GM10266 (cell line): Measurements from ENCODE around the gene MED9.

Experiments used
- DNase-seq: peaks from one replicate; pipeline ENCODE4 v3.0.0; 2012; ENCODE audit errors: extremely low spot score
- TF ChIP-seq, protein P1 (sequence below): IDR thresholded peaks from 2 replicates; pipeline ENCODE4 v1.5.1; 2012; ENCODE audit warnings: mild to moderate bottlenecking, low read depth; ENCODE audit not compliant: control insufficient read depth, insufficient read depth; ENCODE audit errors: missing control alignments

The MED9 gene

DNA sequence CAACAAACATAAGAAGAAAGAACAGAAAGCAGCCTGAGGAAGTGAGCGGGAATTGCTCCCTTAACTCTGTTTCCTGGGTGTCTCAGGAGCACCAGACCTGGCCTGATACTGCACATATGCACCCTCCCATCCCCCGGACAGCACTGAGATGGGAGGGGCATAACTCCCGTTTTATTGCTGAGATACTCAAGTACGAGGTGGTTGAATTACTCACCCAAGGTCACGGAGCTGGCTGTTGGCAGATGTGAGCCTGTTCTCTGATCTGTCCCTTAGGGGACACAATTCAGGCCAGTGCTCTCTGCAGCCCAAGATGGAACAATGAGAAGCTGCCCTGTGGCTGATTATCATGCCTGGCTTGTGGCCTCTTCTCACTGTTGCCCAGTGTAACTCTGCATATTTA lies 9.1 kb upstream of the MED9 start:
- no peak for DNase-seq
- TF ChIP-seq, protein P1, sequence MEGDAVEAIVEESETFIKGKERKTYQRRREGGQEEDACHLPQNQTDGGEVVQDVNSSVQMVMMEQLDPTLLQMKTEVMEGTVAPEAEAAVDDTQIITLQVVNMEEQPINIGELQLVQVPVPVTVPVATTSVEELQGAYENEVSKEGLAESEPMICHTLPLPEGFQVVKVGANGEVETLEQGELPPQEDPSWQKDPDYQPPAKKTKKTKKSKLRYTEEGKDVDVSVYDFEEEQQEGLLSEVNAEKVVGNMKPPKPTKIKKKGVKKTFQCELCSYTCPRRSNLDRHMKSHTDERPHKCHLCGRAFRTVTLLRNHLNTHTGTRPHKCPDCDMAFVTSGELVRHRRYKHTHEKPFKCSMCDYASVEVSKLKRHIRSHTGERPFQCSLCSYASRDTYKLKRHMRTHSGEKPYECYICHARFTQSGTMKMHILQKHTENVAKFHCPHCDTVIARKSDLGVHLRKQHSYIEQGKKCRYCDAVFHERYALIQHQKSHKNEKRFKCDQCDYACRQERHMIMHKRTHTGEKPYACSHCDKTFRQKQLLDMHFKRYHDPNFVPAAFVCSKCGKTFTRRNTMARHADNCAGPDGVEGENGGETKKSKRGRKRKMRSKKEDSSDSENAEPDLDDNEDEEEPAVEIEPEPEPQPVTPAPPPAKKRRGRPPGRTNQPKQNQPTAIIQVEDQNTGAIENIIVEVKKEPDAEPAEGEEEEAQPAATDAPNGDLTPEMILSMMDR = no peak

DNA sequence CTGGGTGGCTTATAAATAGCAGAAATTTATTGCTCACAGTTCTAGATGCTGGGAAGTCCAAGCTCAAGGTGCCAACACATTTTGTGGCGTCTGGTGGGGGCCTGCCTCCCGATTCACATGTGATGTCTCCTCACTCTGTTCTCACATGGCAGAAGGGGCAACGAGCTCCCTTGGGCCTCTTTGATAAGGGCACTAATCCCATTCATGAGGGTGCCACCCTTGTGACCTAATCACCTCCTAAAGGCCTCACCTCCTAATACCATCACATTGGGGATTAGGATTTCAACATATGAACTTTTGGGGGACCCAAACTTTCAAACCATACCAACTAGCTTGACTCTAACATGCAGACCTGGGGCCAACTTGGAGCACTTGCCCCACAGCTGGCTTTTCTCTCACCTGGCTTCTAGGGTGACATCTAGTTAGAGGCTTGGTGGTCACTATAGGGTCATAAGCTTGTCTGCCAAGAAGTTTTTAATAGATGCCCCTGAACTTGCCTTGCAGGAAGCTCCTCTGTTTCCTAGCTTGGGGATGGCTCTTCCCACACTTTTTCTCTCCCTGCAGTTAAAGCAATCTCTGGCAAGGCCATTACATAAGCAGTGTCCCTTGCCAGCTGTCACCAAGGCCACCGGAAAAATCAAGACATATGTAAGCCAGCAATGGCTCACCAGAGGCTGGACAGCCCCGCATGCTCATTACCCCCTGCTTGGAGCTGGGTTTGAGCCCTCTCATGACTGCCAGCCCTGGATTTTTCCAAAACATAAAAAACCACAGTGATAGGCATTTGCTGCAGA lies 8.4 kb upstream of the MED9 start:
- TF ChIP-seq, protein P1 = no peak
- no peak for DNase-seq

DNA sequence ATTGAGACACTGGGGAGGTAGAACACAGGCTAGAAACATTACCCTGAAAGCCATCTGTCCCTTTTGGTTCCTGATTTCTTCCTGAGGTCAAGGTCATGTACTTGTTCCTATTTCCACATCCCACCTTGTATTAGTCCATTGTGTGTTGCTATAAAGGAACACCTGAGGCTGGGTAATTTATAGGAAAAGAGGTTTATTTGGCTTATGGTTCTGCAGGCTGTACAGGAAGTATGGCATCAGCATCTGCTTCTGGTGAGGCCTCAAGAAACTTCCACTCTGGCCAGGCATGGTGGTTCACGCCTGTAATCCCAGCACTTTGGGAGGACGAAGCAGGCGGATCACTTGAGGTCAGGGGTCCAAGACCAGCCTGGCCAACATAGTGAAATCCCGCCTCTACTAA lies 7.4 kb upstream of the MED9 start:
- no peak for DNase-seq
- TF ChIP-seq, protein P1 = no peak

DNA sequence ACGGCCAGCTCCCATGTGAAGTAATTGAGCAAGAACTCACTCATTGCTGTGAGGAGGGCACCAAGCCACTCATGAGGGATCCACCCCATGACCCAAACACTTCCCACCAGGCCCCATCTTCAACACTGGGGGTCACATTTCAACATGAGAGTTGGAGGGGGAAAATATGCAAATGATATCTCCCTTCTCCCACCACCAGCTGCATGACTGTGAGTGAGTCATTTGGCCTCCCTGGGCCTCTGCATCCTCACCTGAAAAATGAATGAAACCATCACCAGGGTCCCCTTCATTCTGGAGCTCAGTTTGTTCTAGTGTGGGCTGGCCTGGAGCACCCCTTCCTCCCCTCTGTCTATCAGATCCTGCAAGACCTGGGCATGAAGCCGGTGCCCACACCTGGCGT lies 6.8 kb upstream of the MED9 start:
- TF ChIP-seq, protein P1 = no peak
- no peak for DNase-seq

DNA sequence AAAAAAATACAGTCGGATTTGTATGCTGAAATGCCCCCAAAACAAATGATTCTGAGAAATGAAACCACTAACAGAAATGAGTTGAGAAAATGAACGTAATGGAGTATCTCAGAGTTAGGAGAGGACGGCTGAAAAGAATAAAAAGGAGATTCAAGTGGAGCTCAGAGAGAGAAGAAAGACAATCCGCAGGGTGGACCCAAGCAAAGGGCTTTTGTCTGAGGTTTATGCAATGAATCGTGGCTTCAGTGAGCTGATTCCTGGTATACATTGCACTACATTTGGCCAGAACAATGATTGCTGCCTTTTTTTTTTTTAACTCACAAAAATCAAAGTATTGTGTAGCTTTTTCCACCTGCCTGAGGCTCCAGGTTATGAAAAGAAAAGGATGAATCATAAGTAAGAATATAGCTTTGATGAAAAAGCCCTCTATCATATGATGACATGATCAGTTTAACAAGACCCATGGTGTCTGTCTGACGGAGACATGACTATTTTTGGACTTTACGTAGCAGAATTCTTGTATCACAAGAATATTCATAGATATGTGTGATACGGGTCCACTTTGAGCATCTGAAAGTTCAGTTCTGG lies 4.4 kb upstream of the MED9 start:
- no peak for DNase-seq
- TF ChIP-seq, protein P1 = no peak

DNA sequence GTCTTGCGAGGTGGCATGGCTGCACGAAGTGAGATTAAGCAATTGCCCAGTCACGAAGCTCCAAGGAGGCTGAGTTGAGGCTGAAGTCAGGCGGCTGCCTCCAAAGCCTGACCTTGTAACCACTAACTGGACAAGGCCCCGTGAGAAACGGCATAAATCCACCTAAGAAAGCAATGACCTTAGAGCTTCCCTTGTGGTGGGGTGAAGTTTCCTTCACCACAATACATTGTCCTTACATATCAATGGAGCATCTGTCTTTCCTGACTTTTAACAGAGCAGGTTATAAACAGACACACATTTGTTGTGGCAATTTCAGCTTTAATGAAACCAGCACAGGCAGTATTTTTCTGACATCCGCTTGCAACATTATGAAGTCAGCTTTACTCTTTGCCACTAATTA lies 2.5 kb upstream of the MED9 start:
- no peak for DNase-seq
- TF ChIP-seq, protein P1 = no peak

DNA sequence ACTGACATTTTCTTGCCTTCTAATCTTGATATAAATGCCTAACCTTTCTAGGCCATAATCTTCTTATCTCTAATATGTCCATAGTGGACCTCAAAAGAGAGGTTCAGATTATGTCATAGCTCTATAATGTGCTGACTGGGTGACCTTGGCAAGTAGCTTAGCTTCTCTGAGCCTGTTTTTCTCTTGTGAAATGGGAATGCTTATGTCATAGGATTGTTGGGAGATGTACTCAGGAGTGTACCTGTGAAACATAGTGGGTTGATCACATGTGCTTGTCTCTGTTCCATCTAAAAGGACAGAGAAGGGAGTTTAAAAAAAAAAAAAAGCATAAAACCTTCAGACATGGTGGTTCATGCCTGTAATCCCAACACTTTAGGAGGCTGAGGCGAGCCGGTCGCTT lies 2.4 kb downstream of the MED9 start:
- TF ChIP-seq, protein P1 = no peak
- no peak for DNase-seq
